Brain microvascular endothelial cell (primary cell): ENCODE results near the gene CABP7.
A peak's percentile ranks its signal among the peaks of the same experiment; 100 is the strongest.

Experiments
- DNase-seq: peaks from one replicate; pipeline ENCODE4 v3.0.0-alpha.2; 2020
- H3K27ac ChIP-seq: fragments of 250-450 bp; sonication (Bioruptor Pico); 2 replicates; pipeline ENCODE4 v1.5.1; 2020; ENCODE audit warnings: mild to moderate bottlenecking, moderate library complexity
- H3K27me3 ChIP-seq: fragments of 250-450 bp; sonication (Bioruptor Pico); replicated peaks from 2 replicates; pipeline ENCODE4 v1.5.1; 2020; ENCODE audit warnings: mild to moderate bottlenecking
- H3K36me3 ChIP-seq: fragments of 250-450 bp; sonication (Bioruptor Pico); replicated peaks from 2 replicates; pipeline ENCODE4 v1.5.1; 2020; ENCODE audit warnings: mild to moderate bottlenecking
- H3K4me3 ChIP-seq: 2 replicates; pipeline ENCODE4 v1.5.1; 2011; ENCODE audit warnings: low read depth, mild to moderate bottlenecking, control low read depth, low read length, moderate library complexity
- in situ Hi-C: cut with HindIII; loops from 2 replicates; pipeline ENCODE4 v1.10.0; 2017; ENCODE audit warnings: low sequenced_read_pairs, low pct_ligation_motif_present
- TF ChIP-seq, protein P1 (sequence below): IDR thresholded peaks from 2 replicates; pipeline ENCODE4 v1.5.1; 2011; ENCODE audit warnings: low read depth, mild to moderate bottlenecking, moderate library complexity, low read length, control low read depth, inconsistent platforms; ENCODE audit errors: missing control alignments

Gene CABP7

DNA sequence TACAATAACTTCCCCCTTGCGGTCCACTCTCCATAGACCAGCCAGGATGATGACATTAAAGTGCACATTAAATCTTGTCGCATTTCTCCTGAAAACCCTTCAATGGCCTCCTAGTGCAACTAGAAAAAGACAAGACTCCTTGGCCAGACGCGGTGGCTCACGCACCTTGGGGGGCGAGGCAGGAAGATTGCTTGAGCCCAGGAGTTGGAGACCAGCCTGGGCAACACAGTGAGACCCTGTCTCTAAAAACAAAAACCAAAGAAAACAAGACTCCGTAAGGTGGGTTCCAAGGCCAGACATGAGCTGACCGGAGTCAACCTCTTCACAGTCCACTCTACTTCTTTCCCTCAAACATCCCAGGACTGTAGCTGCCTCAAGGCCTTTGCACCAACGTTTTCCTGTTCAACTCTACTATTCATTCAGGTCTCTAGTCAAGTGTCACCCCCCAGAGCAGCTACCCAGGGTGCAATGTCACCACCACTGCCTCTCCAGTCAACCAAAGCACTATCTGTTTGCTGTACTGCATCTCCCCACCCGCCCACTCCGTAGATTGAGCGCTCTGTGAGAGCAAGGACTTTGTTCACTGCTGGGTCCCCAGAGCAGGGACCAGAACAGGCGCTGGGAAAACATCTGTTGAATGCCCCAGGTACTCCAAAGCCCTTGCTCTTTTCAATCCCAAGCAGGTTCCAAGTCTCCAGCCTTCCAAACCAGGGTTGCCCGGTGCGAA lies 46.3 kb downstream of the CABP7 start:
- DNase-seq = no peak
- TF ChIP-seq, protein P1, sequence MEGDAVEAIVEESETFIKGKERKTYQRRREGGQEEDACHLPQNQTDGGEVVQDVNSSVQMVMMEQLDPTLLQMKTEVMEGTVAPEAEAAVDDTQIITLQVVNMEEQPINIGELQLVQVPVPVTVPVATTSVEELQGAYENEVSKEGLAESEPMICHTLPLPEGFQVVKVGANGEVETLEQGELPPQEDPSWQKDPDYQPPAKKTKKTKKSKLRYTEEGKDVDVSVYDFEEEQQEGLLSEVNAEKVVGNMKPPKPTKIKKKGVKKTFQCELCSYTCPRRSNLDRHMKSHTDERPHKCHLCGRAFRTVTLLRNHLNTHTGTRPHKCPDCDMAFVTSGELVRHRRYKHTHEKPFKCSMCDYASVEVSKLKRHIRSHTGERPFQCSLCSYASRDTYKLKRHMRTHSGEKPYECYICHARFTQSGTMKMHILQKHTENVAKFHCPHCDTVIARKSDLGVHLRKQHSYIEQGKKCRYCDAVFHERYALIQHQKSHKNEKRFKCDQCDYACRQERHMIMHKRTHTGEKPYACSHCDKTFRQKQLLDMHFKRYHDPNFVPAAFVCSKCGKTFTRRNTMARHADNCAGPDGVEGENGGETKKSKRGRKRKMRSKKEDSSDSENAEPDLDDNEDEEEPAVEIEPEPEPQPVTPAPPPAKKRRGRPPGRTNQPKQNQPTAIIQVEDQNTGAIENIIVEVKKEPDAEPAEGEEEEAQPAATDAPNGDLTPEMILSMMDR = no peak
- Histone ChIP-seq H3K27me3 (no peaks in the 10 kb centered on the region), H3K36me3 (peaks cover 7% of the 10 kb centered on the region), H3K4me3 (peak overlapping the region; percentile 100), H3K27ac (peak overlapping the region; percentile 91)
- in situ Hi-C loops = no loop called here

DNA sequence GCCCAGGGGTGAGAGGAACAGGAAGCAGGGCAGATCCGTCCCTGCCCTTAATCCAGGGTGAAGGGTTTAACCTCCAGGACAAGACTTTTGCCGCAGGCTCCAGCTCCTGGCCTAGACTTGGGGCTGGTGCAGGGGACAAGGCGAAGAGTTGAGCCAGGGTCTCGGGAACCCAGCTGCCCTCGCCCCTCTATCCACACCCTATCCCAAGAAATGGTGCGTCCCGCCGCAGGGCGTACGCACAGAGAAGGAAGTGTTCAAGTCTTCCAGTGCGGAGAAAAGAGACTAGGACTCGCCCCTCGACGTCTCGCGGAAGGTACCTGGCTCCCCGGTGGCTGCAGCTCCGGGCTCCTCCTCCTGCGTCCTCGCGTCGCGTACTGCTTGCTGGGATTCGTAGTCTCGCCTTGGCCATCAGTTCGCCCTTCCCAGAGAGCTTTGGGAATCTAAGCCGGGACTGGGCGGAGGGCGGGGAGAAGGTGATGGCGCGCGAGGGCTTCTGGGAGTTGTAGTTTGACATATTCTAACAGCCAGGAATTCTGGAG lies 46.9 kb downstream of the CABP7 start, which contains the start of gene ZMAT5:
ZMAT5 (minus strand) TSS at position 376 of the 539 bp plus-strand sequence. CDS start 18,463 bp downstream, outside the sequence.
- H3K36me3 ChIP-seq = peaks cover 7% of the 10 kb centered on the region
- peak; percentile 96 for DNase-seq
- no peaks in the 10 kb centered on the region for H3K27me3 ChIP-seq
- in situ Hi-C loops = no loop called here
- H3K4me3 ChIP-seq = peak within 1 kb of the TSS; percentile 100
- H3K27ac ChIP-seq = peak within 1 kb of the TSS; percentile 91
- TF ChIP-seq, protein P1 = no peak

DNA sequence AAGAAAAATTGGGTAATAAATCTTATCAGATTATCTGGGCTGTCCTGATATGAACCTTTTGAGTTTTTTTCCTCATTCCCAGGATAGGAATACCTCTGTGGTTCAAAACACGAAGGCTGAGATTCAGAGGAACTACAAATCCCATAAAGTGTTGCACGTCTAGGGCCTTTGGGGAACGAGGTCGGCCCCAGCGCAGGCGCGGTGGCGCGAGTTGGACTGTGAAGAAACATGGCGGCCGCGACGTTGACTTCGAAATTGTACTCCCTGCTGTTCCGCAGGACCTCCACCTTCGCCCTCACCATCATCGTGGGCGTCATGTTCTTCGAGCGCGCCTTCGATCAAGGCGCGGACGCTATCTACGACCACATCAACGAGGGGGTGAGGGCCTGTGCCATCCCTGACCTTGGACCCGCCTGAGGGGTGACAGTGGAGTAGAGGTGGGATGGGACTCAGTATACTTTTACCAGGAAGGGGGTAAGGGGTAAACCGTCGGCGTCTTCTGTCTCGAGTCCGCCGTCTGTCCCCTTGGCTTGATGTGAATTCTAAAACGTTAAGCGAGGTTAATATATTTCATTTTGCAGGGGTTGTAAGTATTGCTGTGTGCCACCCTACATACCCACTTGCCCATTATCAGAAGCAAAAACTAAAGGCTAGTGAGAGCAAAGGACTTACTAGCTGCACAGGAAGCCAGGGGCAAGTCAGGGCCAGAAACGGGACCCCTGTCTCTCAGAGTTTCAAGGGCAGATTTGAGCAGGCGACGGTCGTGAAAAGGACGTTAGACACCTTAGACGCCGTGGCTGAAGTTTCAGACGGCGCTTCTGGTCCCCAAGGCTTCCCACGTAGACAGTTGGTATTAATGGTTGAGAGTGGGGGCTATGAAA lies 47.6 kb downstream of the CABP7 start, which contains the start of gene UQCR10:
UQCR10 (plus strand) TSS at position 199 of the 881 bp plus-strand sequence; CDS start at position 229, 30 bp downstream.
- TF ChIP-seq, protein P1 = no peak
- in situ Hi-C loops = no loop called here
- Histone ChIP-seq H3K36me3 (peaks cover 7% of the 10 kb centered on the region), H3K27ac (peak within 1 kb of the TSS; percentile 91), H3K27me3 (no peaks in the 10 kb centered on the region), H3K4me3 (peak within 1 kb of the TSS; percentile 100)
- peak; percentile 90 for DNase-seq

DNA sequence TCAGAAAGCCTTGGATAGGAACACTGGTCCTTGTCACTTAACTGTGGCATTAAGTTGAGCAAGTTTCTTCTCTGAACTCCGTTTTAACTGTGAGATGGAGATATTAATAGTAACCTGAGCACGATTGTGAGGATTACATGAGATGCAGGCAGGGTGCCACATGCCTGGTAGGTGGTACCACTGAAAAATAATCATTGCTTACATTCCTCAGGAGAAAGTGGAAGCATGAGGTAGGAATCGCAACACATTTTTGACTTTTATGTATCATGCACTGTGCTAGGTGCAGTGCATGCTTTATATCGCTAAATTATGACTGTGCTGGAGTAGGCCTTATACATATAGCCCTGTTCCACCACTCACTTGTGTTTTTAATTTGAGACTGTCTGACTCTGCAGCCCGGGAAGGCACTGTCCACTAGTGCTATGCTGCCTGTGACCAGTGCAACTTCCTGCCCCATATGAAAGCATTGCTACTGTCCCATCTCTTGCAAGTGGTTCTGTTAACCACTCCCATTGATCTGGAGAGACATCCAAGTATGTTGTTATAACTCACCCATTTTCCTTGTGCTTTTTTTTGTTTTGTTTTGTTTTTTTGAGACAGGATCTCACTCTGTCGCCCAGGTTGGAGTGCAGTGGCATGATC lies 48.4 kb downstream of the CABP7 start:
- no peak for DNase-seq
- in situ Hi-C loops = no loop called here
- Histone ChIP-seq H3K4me3 (peak overlapping the region; percentile 100), H3K27me3 (no peaks in the 10 kb centered on the region), H3K27ac (no peak overlapping the region), H3K36me3 (peaks cover 7% of the 10 kb centered on the region)
- TF ChIP-seq, protein P1 = no peak

DNA sequence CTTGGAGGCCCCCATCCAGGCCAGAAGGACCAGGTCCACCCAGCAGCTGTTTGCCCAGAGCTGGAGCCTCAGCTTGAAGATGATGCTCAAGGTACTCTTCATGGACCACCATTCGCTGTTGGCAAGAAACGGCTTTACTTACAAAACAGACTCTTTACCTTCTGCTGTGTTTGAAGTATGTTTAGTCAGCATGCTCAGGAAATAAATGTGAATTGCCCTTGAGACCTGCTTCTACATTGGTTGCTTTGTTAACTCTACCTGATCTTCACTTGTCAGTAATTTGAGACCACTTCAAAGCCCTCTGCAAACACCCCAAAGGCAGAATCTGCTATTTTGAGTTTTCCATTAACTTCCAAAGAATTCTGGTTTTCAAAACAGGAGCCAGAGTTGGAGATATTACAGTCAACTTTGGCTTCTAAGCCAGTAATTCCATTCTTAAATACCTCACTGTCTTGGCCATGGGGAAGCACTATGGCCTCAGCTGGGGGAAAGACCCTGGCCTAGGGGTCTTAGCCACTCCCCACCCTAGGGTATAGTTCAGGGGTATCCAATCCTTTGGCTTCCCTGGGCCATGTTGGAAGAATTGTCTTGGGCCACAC lies 50.0 kb downstream of the CABP7 start:
- Histone ChIP-seq H3K36me3 (peaks cover 7% of the 10 kb centered on the region), H3K27me3 (no peaks in the 10 kb centered on the region), H3K27ac (no peak overlapping the region), H3K4me3 (no peak overlapping the region)
- in situ Hi-C loops = no loop called here
- no peak for DNase-seq
- TF ChIP-seq, protein P1 = no peak
